Measurements from ENCODE around the gene NSMF.
"Not testable (repeated sequence)": the region's sequence is repeated elsewhere in the genome, so short reads cannot be mapped to it uniquely, and the experiment has no call there.

The NSMF gene

GRCh38 chr9:137475666-137476065, 16.5 kb upstream of the NSMF start:
- DNase-seq = no peak

GRCh38 chr9:137474271-137474670, 15.1 kb upstream of the NSMF start:
- no peak for DNase-seq

- no peak for DNase-seq
These were observed 11.7 kb upstream of the NSMF start for GRCh38 chr9:137470785-137471184.

GRCh38 chr9:137467896-137468295, 8.8 kb upstream of the NSMF start:
- DNase-seq = no peak

- DNase-seq = no peak
These were observed 8.0 kb upstream of the NSMF start for GRCh38 chr9:137467161-137467581.

GRCh38 chr9:137466389-137467085, 7.4 kb upstream of the NSMF start:
- not testable (repeated sequence) for DNase-seq

GRCh38 chr9:137465720-137466388, 6.7 kb upstream of the NSMF start:
- no peak for DNase-seq

- no peak for DNase-seq
These were observed 6.0 kb upstream of the NSMF start for GRCh38 chr9:137465000-137465719.

GRCh38 chr9:137464291-137464999, 5.3 kb upstream of the NSMF start:
- DNase-seq = no peak

GRCh38 chr9:137463931-137464290, 4.8 kb upstream of the NSMF start:
- no peak for DNase-seq

GRCh38 chr9:137462986-137463930, 4.1 kb upstream of the NSMF start:
- no peak for DNase-seq

- DNase-seq = no peak
These were observed 3.4 kb upstream of the NSMF start for GRCh38 chr9:137462396-137462985.

- no peak for DNase-seq
These were observed 2.7 kb upstream of the NSMF start for GRCh38 chr9:137461663-137462395.

- DNase-seq = no peak
These were observed 2.2 kb upstream of the NSMF start for GRCh38 chr9:137461316-137461662.

GRCh38 chr9:137460363-137461315, 1.5 kb upstream of the NSMF start:
- no peak for DNase-seq

GRCh38 chr9:137459601-137460362, 648 bp upstream of the NSMF start:
- no peak for DNase-seq

GRCh38 chr9:137458194-137459151, 661 bp downstream of the NSMF start:
- DNase-seq = peak; percentile 15
